Germinal center (tissue), 1 donor: ENCODE results near the gene PAPOLB.

Experiments
- DNase-seq: peaks from one replicate; pipeline ENCODE4 v3.0.0; 2012; ENCODE audit warnings: mixed read lengths, low spot score

Gene PAPOLB

GRCh38 chr7:4823441-4824119, 38.2 kb downstream of the PAPOLB start:
- DNase-seq: no peak

GRCh38 chr7:4822677-4823076, 39.2 kb downstream of the PAPOLB start:
- DNase-seq: no peak

- no peak for DNase-seq
Observed at GRCh38 chr7:4820967-4821471, 40.8 kb downstream of the PAPOLB start.

GRCh38 chr7:4820405-4820966, 41.3 kb downstream of the PAPOLB start:
- no peak for DNase-seq

- DNase-seq: no peak
Observed at GRCh38 chr7:4819560-4820404, 42.0 kb downstream of the PAPOLB start.

- no peak for DNase-seq
Observed at GRCh38 chr7:4818000-4818794, 43.6 kb downstream of the PAPOLB start.

GRCh38 chr7:4817178-4817901, 44.5 kb downstream of the PAPOLB start:
- DNase-seq: no peak

GRCh38 chr7:4816419-4817080, 45.3 kb downstream of the PAPOLB start:
- no peak for DNase-seq

GRCh38 chr7:4815609-4816418, 46.0 kb downstream of the PAPOLB start:
- DNase-seq: no peak

- DNase-seq: no peak
Observed at GRCh38 chr7:4815121-4815520, 46.7 kb downstream of the PAPOLB start.

- DNase-seq: no peak
Observed at GRCh38 chr7:4814433-4814832, 47.4 kb downstream of the PAPOLB start.

GRCh38 chr7:4809666-4810065, 52.2 kb downstream of the PAPOLB start:
- DNase-seq: no peak

GRCh38 chr7:4809091-4809591, 52.7 kb downstream of the PAPOLB start:
- DNase-seq: no peak

GRCh38 chr7:4808565-4808964, 53.3 kb downstream of the PAPOLB start:
- DNase-seq: no peak

GRCh38 chr7:4808026-4808425, 53.8 kb downstream of the PAPOLB start:
- no peak for DNase-seq
